K562 (cell line): ENCODE measurements around the gene TMEM167B. TPM values are rescaled to one million over a fixed set of nuclear protein-coding genes. Genes with fewer than 3 reads are reported as not detected.
A peak's percentile ranks its signal among the peaks of the same experiment; 100 is the strongest.
"Not testable (repeated sequence)": the region's sequence is repeated elsewhere in the genome, so short reads cannot be mapped to it uniquely, and the experiment has no call there.

Experiments
- ATAC-seq: fragments of 200-7000 bp; cut with Tn5 transposase; 3 replicates; pipeline ENCODE4 v1.9.1; 2020; ENCODE audit warnings: moderate library complexity
- BruUV-seq: library from RNA; stranded (reverse); fragments of 400-500 nt; replicated peaks from 2 replicates; lab custom pipeline; 2021; lab: Mats Ljungman, UMichigan
- CTCF ChIA-PET: fragments of 300-600 bp; formaldehyde crosslinking; extraction: SDS; loops from one replicate; lab custom pipeline; 2021; ENCODE audit warnings: low intra/inter-chr PET ratio; lab: Yijun Ruan, JAX
- POLR2A ChIA-PET: fragments of 300-600, 350-650 bp; sonication (Branson Sonifier 250); formaldehyde crosslinking; extraction: SDS; loops from one replicate; lab custom pipeline; 2021; ENCODE audit warnings: antibody characterized with exemption, inconsistent platforms; lab: Yijun Ruan, JAX
- DNase-seq, 4 experiments: peaks; one replicate each; pipeline versions ENCODE4 v3.0.0 to v3.0.0-alpha.2; 2011 to 2018; ENCODE audit warnings: low spot score in 3 of 4, mixed read lengths in 3 of 4; ENCODE audit errors: extremely low read depth in 1 of 4
- FAIRE-seq: peaks from 2 replicates; lab custom pipeline; 2011; peaks lifted over from hg19 to GRCh38; lab: Jason Lieb, UNC
- H2AFZ ChIP-seq: 2 replicates; pipeline ENCODE4 v1.6.0; 2011; ENCODE audit warnings: low read depth, low read length, control low read depth, inconsistent platforms
- H3K27ac ChIP-seq: fragments of 200-600 bp; 3 replicates; pipeline ENCODE4 v1.8.0; 2011; ENCODE audit warnings: low read depth, mild to moderate bottlenecking, control low read depth, inconsistent platforms, low read length, moderate library complexity, mixed read lengths; ENCODE audit errors: extremely low read depth
- H3K27me3 ChIP-seq, 2 experiments: fragments of 300-600 bp in 1 of 2; 2 replicates in 1 of 2; 3 replicates in 1 of 2; pipeline versions ENCODE4 v1.6.0 to v1.8.0; 2011; ENCODE audit warnings: inconsistent platforms in 2 of 2, low read length in 2 of 2, mild to moderate bottlenecking in 1 of 2, mixed read lengths in 1 of 2, moderate library complexity in 1 of 2; ENCODE audit not compliant: control insufficient read depth in 2 of 2, insufficient read depth in 2 of 2
- H3K36me3 ChIP-seq: fragments of 300-600 bp; 3 replicates; pipeline ENCODE4 v1.8.0; 2011; ENCODE audit warnings: mild to moderate bottlenecking, low read length, inconsistent platforms; ENCODE audit not compliant: control insufficient read depth, insufficient read depth
- H3K4me1 ChIP-seq, 2 experiments: fragments of 200-600 bp in 1 of 2; replicated peaks in 1 of 2; 2 replicates in 1 of 2; 3 replicates in 1 of 2; pipeline versions ENCODE4 v1.5.1 to v1.8.0; 2011; ENCODE audit warnings: inconsistent platforms in 2 of 2, low read length in 2 of 2, mild to moderate bottlenecking in 1 of 2, mixed read lengths in 1 of 2, moderate library complexity in 1 of 2; ENCODE audit not compliant: control insufficient read depth in 2 of 2, insufficient read depth in 2 of 2
- H3K4me2 ChIP-seq: 2 replicates; pipeline ENCODE4 v1.6.1; 2011; ENCODE audit warnings: low read length, control low read depth, inconsistent platforms, mixed read lengths; ENCODE audit not compliant: insufficient read depth
- H3K4me3 ChIP-seq: fragments of 200-600 bp; sonication (generic), shearing (Covaris generic); 2 replicates; pipeline ENCODE4 v1.5.1; 2016; ENCODE audit warnings: control low read depth, inconsistent platforms
- H3K79me2 ChIP-seq: fragments of 200-600 bp; 3 replicates; pipeline ENCODE4 v1.8.0; 2011; ENCODE audit warnings: low read length, inconsistent platforms; ENCODE audit not compliant: control insufficient read depth, insufficient read depth
- H3K9ac ChIP-seq, 2 experiments: 2 replicates each; pipeline versions ENCODE4 v1.6.0 to v1.6.1; 2011; ENCODE audit warnings: low read depth in 2 of 2, low read length in 2 of 2, control low read depth in 1 of 2, inconsistent platforms in 1 of 2, mild to moderate bottlenecking in 1 of 2, mixed read lengths in 1 of 2; ENCODE audit not compliant: insufficient read depth in 1 of 2
- H3K9me1 ChIP-seq: one replicate; pipeline ENCODE4 v1.6.0; 2011; ENCODE audit warnings: inconsistent platforms, mild to moderate bottlenecking, low read length, moderate library complexity; ENCODE audit not compliant: control insufficient read depth, insufficient read depth
- H3K9me3 ChIP-seq: replicated peaks from 2 replicates; pipeline ENCODE4 v1.5.1; 2011; ENCODE audit warnings: low read depth, low read length, inconsistent platforms; ENCODE audit not compliant: control insufficient read depth, insufficient read depth
- H4K20me1 ChIP-seq: replicated peaks from 2 replicates; pipeline ENCODE4 v1.6.1; 2011; ENCODE audit warnings: low read length, inconsistent platforms, mixed read lengths; ENCODE audit not compliant: control insufficient read depth, insufficient read depth
- BCOR ChIP-seq: fragments of 450-650 bp; IDR thresholded peaks from 2 replicates; pipeline ENCODE4 v1.6.1; 2016
- MYNN ChIP-seq, 2 experiments: sonication (generic); formaldehyde crosslinking in 1 of 2; IDR thresholded peaks; 2 replicates each; pipeline versions ENCODE4 v1.5.0 to v1.6.1; 2016 to 2020; ENCODE audit warnings: antibody characterized with exemption in 1 of 2, missing genetic modification reagents in 1 of 2
- PHF8 ChIP-seq: fragments of 200-600 bp; sonication (generic); IDR thresholded peaks from 2 replicates; pipeline ENCODE4 v1.6.1; 2012; ENCODE audit warnings: mixed run types, mild to moderate bottlenecking, inconsistent platforms, low read length, moderate library complexity, borderline replicate concordance
- SAFB2 ChIP-seq: fragments of 200-400 bp; formaldehyde crosslinking; IDR thresholded peaks from 2 replicates; pipeline ENCODE4 v1.6.1; 2018; ENCODE audit warnings: borderline replicate concordance, low read length, low read depth, moderate library complexity; ENCODE audit not compliant: severe bottlenecking
- SUPT5H ChIP-seq: fragments of 450-650 bp; IDR thresholded peaks from 2 replicates; pipeline ENCODE4 v1.6.1; 2016
- ZFPM2 ChIP-seq: fragments of 250-450 bp; sonication (Bioruptor Pico); IDR thresholded peaks from 2 replicates; pipeline ENCODE4 v1.5.1; 2022; ENCODE audit warnings: mild to moderate bottlenecking
- ZNF146 ChIP-seq: IDR thresholded peaks from one replicate; pipeline ENCODE4 v1.6.1; 2018; ENCODE audit warnings: missing compliant biosample characterization; ENCODE audit not compliant: unreplicated experiment
- ZNF696 ChIP-seq: fragments of 250-450 bp; sonication (Bioruptor Pico); conservative IDR thresholded peaks from 2 replicates; pipeline ENCODE4 v1.4.0; 2020; ENCODE audit warnings: mild to moderate bottlenecking, moderate library complexity
- WGBS: fragments of 100-300 bp; shearing (Covaris generic); methylation state at CpG from one replicate; pipeline ENCODE4 v1.1.6; 2016; ENCODE audit warnings: low coverage, mixed read lengths; ENCODE audit not compliant: insufficient coverage; ENCODE audit errors: missing lambda C conversion rate; 5-methylcytosine and 5-hydroxymethylcytosine counted together
- in situ Hi-C: fragments of 300-500 bp; cut with MboI; formaldehyde crosslinking; loops from 4 replicates; pipeline ENCODE4 v1.15.0; 2018; ENCODE audit warnings: inconsistent platforms, mixed read lengths
- intact Hi-C: fragments of 100-400 bp; cut with micrococcal nuclease; formaldehyde crosslinking; loops from 2 replicates; pipeline ENCODE4 v1.14.2; 2022
- polyA plus RNA-seq, 8 experiments: library from polyadenylated mRNA; depleted of rRNA in 4 of 8; stranded (reverse) in 5 of 8; unstranded in 3 of 8; fragments of >200 nt; fragmentation: Nextera tagmentation in 2 of 8; fragmentation: Illumina TruSeq in 1 of 8; extraction: Ambion mirVana in 2 of 8; extraction: Trizol in 1 of 8; gene quantifications; 2 replicates each; pipeline versions ENCODE4 v1.2.1 to v1.2.3, GENCODE V29; 2011 to 2014; ENCODE audit warnings: inconsistent platforms in 1 of 8, missing spikeins in 1 of 8
- total RNA-seq, 7 experiments: library from RNA; depleted of rRNA in 6 of 7; stranded (reverse); fragments of >200 nt in 6 of 7; fragmentation: Illumina TruSeq in 2 of 7; extraction: Trizol in 2 of 7; gene quantifications; 2 replicates each; pipeline versions ENCODE4 v1.2.1 to v1.2.3, GENCODE V29; 2011 to 2021; ENCODE audit warnings: low replicate concordance in 1 of 7
- TF ChIP-seq, protein P1 (sequence below): fragments of 250-450 bp; sonication (Bioruptor Pico); IDR thresholded peaks from 2 replicates; pipeline ENCODE4 v1.5.0; 2020; ENCODE audit warnings: mild to moderate bottlenecking, borderline replicate concordance

Gene TMEM167B
- total and polyA plus RNA-seq, 9 of the 15 experiments (the other 6 are each of a cell fraction or from before 2014, with no cell fraction given), result 17.2 to 36.4 (median 32.2) TPM

DNA sequence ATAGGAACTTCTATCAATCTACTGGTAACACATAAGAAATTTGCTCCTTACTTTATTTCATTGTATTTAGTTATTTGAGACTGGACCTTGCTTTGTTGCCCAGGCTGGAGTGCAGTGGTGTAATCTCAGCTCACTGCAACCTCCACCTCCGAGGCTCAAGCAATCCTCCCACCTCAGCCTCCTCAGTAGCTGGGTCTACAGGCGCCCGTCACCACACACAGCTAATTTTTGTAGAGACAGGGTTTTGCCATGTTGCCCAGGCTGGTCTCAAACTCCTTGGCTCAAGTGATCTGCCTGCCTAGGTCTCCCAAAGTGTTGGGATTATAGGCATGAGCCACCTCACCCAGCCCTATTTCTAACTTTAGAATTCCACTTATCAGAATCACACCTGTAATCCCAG, 38.4 kb upstream of the TMEM167B start:
- POLR2A ChIA-PET, CTCF ChIA-PET, H3K4me3 ChIP-seq, H3K4me1 ChIP-seq, H3K9ac ChIP-seq, H3K9me1 ChIP-seq, intact Hi-C loops, ATAC-seq, DNase-seq, H3K9me3 ChIP-seq, in situ Hi-C loops, H3K36me3 ChIP-seq, H4K20me1 ChIP-seq, FAIRE-seq, H3K79me2 ChIP-seq, H2AFZ ChIP-seq, H3K27ac ChIP-seq, BruUV-seq, H3K27me3 ChIP-seq, H3K4me2 ChIP-seq: not testable (repeated sequence)
- 0 out of 2 replicates have a peak, but pooled peaks have one; percentile 23 for TF ChIP-seq BCOR
- 54% methylated on average over 3 of the region's 3 CpGs for WGBS

DNA sequence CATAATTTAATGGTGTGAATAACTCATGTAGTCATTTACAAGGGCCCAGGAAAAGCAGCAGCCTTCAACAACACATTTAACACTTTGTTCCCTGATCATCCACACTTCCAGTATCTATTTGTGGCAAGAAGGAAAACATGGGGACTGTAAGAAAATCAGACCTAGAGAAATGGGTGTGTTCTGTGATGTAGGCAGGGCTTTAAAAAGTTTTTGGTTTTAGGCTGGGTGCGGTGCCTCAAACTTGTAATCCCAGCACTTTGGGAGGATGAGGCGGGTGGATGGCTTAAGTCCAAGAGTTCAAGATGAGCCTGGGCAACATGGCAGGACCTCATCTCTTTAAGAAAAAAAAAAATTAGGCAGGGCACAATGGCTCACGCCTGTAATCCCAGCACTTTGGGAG, 34.5 kb upstream of the TMEM167B start:
- H3K4me3 ChIP-seq, result no peak overlapping the region
- no peaks in the 10 kb centered on the region for H3K4me1 ChIP-seq
- H3K27ac ChIP-seq, result no peak overlapping the region
- TF ChIP-seq, protein P1, sequence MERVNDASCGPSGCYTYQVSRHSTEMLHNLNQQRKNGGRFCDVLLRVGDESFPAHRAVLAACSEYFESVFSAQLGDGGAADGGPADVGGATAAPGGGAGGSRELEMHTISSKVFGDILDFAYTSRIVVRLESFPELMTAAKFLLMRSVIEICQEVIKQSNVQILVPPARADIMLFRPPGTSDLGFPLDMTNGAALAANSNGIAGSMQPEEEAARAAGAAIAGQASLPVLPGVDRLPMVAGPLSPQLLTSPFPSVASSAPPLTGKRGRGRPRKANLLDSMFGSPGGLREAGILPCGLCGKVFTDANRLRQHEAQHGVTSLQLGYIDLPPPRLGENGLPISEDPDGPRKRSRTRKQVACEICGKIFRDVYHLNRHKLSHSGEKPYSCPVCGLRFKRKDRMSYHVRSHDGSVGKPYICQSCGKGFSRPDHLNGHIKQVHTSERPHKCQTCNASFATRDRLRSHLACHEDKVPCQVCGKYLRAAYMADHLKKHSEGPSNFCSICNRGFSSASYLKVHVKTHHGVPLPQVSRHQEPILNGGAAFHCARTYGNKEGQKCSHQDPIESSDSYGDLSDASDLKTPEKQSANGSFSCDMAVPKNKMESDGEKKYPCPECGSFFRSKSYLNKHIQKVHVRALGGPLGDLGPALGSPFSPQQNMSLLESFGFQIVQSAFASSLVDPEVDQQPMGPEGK (CRISPR knock-in tag), result no peak
- no peak for TF ChIP-seq MYNN (IDR thresholded peaks at IDR 0.05)
- TF ChIP-seq MYNN (CRISPR knock-in tag; IDR thresholded peaks at IDR 0.05), result no peak
- no peak for TF ChIP-seq SUPT5H
- no peak for TF ChIP-seq ZFPM2 (CRISPR knock-in tag)
- TF ChIP-seq ZNF696 (CRISPR knock-in tag), result no peak
- TF ChIP-seq ZNF146, result no peak
- TF ChIP-seq PHF8, result no peak
- no peak for TF ChIP-seq SAFB2
- no peak overlapping the region for H3K9ac ChIP-seq
- intact Hi-C loops, result no loop called here
- FAIRE-seq, result no peak
- no peak for DNase-seq
- H3K4me2 ChIP-seq, result no peak overlapping the region
- POLR2A ChIA-PET, result no interaction called here
- 74% methylated on average over 3 of the region's 3 CpGs for WGBS
- H4K20me1 ChIP-seq, result no peaks in the 10 kb centered on the region
- H3K27me3 ChIP-seq, result no peaks in the 10 kb centered on the region
- H3K9me1 ChIP-seq, result no peaks in the 10 kb centered on the region
- CTCF ChIA-PET, result no interaction called here
- no peaks in the 10 kb centered on the region for H3K36me3 ChIP-seq
- H3K79me2 ChIP-seq, result no peaks in the 10 kb centered on the region
- in situ Hi-C loops, result no loop called here
- no peaks in the 10 kb centered on the region for H3K9me3 ChIP-seq
- ATAC-seq, result no peak
- no TSS peak for BruUV-seq
- H2AFZ ChIP-seq, result no peak overlapping the region
